Astrocyte (in vitro differentiated cells and primary cell): ENCODE results near the gene NAV3.

Experiments used
- EZH2 ChIP-seq: IDR thresholded peaks from 2 replicates; pipeline ENCODE4 v1.6.1; 2012; ENCODE audit warnings: mild to moderate bottlenecking, low read length, inconsistent platforms; ENCODE audit not compliant: insufficient read depth
- TF ChIP-seq, protein P1 (sequence below): IDR thresholded peaks from 2 replicates; pipeline ENCODE4 v1.5.1; 2011; ENCODE audit warnings: low read depth, mild to moderate bottlenecking, inconsistent platforms, low read length, moderate library complexity; ENCODE audit not compliant: insufficient read depth

DNA sequence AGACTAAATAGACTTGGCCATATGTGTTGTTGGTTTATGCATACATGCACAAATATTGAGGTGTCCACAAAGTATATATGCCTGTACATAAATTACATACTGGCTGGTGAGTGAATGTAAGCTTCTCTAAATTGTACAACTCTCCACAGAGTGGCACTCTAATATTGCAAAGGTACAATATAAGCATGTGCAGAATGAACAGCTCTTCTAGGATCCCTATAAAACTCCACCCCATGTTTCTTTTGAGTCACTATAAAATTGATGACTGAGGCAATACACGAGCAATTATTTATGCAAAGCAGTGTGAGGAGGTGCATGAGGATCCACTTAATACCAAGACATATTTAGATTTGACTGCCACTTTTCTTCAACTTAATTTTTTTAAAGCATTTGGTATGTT lies 172.2 kb downstream of the NAV3 start:
- TF ChIP-seq, protein P1, sequence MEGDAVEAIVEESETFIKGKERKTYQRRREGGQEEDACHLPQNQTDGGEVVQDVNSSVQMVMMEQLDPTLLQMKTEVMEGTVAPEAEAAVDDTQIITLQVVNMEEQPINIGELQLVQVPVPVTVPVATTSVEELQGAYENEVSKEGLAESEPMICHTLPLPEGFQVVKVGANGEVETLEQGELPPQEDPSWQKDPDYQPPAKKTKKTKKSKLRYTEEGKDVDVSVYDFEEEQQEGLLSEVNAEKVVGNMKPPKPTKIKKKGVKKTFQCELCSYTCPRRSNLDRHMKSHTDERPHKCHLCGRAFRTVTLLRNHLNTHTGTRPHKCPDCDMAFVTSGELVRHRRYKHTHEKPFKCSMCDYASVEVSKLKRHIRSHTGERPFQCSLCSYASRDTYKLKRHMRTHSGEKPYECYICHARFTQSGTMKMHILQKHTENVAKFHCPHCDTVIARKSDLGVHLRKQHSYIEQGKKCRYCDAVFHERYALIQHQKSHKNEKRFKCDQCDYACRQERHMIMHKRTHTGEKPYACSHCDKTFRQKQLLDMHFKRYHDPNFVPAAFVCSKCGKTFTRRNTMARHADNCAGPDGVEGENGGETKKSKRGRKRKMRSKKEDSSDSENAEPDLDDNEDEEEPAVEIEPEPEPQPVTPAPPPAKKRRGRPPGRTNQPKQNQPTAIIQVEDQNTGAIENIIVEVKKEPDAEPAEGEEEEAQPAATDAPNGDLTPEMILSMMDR = no peak
- no peak for TF ChIP-seq EZH2
